Measurements from ENCODE around the gene IQCC. TPM values are rescaled to one million over a fixed set of nuclear protein-coding genes. Genes with fewer than 3 reads are reported as not detected.

IQCC gene
- total RNA-seq, 1 donor from 2014 or later = 0.71 TPM

- Histone ChIP-seq H3K27ac (replicated peaks) (peak overlapping the region; percentile 89), H3K27me3 (ENCODE audit: low read depth) (no peaks in the 10 kb centered on the region), H3K36me3 (no peaks in the 10 kb centered on the region), H3K4me1 (peaks cover 51% of the 10 kb centered on the region), H3K9me3 (replicated peaks) (no peaks in the 10 kb centered on the region), H3K4me3 (peak overlapping the region; percentile 79)
- intact Hi-C loops (cut with micrococcal nuclease) = no loop called here
- DNase-seq = peak; percentile 65
- no peak for TF ChIP-seq CTCF (IDR thresholded peaks at IDR 0.05; ENCODE audit: borderline replicate concordance)
Observed at GRCh38 chr1:32241001-32241763, 35.7 kb downstream of the IQCC start.

DNA sequence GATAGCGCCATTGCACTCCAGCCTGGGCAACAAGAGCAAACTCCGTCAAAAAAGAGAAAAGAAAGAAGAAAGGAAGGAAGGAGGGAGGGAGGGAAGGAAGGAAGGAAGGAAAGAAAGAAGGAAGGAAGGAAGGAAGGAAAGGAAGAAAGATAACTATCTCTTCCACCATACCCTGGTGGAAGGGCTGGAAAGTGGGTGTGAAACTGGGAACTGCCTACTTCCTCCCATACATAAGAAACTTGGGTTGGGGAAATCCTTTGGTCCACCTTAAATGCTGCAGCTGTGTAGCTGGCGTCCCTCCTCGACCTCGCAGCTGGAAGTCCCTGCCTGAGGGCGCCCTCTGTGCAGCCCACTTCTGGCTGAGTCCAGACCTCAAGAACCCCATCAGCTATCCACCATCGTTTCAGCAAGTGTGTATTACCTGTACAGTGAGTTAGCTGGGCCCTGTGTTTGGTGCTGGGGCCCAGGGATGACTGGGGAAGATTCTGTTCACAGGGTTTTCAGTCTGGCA lies 36.9 kb downstream of the IQCC start:
- Histone ChIP-seq H3K36me3 (no peaks in the 10 kb centered on the region), H3K9me3 (replicated peaks) (no peaks in the 10 kb centered on the region), H3K4me3 (peak overlapping the region; percentile 79), H3K27me3 (ENCODE audit: low read depth) (no peaks in the 10 kb centered on the region), H3K27ac (replicated peaks) (peak overlapping the region; percentile 89), H3K4me1 (peaks cover 64% of the 10 kb centered on the region)
- DNase-seq = peak; percentile 59
- intact Hi-C loops (cut with micrococcal nuclease) = no loop called here
- no peak for TF ChIP-seq CTCF (IDR thresholded peaks at IDR 0.05; ENCODE audit: borderline replicate concordance)

- Histone ChIP-seq H3K9me3 (replicated peaks) (no peaks in the 10 kb centered on the region), H3K27me3 (ENCODE audit: low read depth) (no peaks in the 10 kb centered on the region), H3K27ac (replicated peaks) (peak within 1 kb of the TSS; percentile 88), H3K4me1 (peaks cover 84% of the 10 kb centered on the region), H3K36me3 (no peaks in the 10 kb centered on the region), H3K4me3 (peak within 1 kb of the TSS; percentile 42)
- DNase-seq = peak; percentile 41
- intact Hi-C loops (cut with micrococcal nuclease) = no loop called here
- TF ChIP-seq CTCF (IDR thresholded peaks at IDR 0.05; ENCODE audit: borderline replicate concordance) = no peak
Observed at GRCh38 chr1:32246888-32247273, 41.4 kb downstream of the IQCC start, which contains the start of gene FAM167B. TSS of gene FAM167B (plus strand) at chr1:32247222. CDS start at chr1:32247422, 200 bp downstream.

GRCh38 chr1:32247452-32247851 lies 42.0 kb downstream of the IQCC start:
- peak; percentile 23 for DNase-seq
- H3K4me1 ChIP-seq = peaks cover 84% of the 10 kb centered on the region
- TF ChIP-seq CTCF (IDR thresholded peaks at IDR 0.05; ENCODE audit: borderline replicate concordance) = no peak
- no peaks in the 10 kb centered on the region for H3K36me3 ChIP-seq
- intact Hi-C loops (cut with micrococcal nuclease) = no loop called here
- H3K27me3 ChIP-seq (ENCODE audit: low read depth) = no peaks in the 10 kb centered on the region
- H3K9me3 ChIP-seq (replicated peaks) = no peaks in the 10 kb centered on the region
- H3K4me3 ChIP-seq = peak overlapping the region; percentile 42
- H3K27ac ChIP-seq (replicated peaks) = peak overlapping the region; percentile 88

DNA sequence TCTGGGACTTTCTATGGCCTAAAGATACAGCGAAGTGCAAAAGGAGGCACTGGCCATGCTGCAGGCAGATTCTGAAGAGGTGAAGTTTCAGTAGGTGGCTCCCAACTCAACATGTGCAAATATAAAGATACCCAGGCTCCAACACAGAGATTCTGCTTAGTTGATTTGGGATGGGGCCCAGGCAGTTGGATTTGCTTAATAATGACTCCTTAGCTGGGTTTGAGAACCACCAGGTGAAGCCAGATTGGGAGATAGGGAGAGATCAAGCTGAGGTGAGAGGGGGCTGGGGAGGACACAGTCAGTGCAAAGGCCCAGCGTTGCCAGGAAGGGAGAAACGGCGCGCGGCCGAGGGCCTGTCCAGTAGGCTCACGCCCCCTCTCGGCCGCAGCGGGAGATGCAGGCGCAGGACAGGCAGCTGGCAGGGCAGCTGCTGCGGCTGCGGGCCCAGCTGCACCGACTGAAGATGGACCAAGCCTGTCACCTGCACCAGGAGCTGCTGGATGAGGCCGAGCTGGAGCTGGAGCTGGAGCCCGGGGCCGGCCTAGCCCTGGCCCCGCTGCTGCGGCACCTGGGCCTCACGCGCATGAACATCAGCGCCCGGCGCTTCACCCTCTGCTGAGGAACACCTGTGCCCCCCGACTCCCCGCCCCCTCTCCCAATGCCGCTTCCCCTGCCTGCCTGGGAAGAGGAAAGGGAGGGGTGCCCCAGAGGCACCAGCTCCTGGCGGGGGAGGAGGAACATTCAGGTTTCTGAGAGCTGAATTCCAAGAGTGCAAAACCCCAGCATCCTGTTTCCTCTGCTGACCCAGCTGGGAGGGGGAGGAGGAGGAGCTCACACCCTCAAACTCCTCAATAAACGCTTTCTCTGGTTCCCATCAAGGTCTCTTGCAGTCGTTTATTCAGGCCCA lies 42.8 kb downstream of the IQCC start:
- H3K4me1 ChIP-seq = peaks cover 83% of the 10 kb centered on the region
- peak; percentile 86 for TF ChIP-seq CTCF (IDR thresholded peaks at IDR 0.05; ENCODE audit: borderline replicate concordance)
- H3K27ac ChIP-seq (replicated peaks) = peak overlapping the region; percentile 88
- H3K9me3 ChIP-seq (replicated peaks) = no peaks in the 10 kb centered on the region
- H3K36me3 ChIP-seq = no peaks in the 10 kb centered on the region
- DNase-seq = peak; percentile 84
- intact Hi-C loops (cut with micrococcal nuclease) = no loop called here
- peak overlapping the region; percentile 42 for H3K4me3 ChIP-seq
- H3K27me3 ChIP-seq (ENCODE audit: low read depth) = no peaks in the 10 kb centered on the region

All from left ventricle myocardium inferior (tissue), 1 donor.